SH-SY5Y (cell line): ENCODE measurements around the gene INAVA.

ENCODE experiments used
- GATA2 ChIP-seq: IDR thresholded peaks from 2 replicates; pipeline ENCODE4 v1.6.1; 2011; ENCODE audit warnings: mild to moderate bottlenecking, low read depth, low read length
- GATA3 ChIP-seq: IDR thresholded peaks from 2 replicates; pipeline ENCODE4 v1.6.1; 2011; ENCODE audit warnings: low read depth, mild to moderate bottlenecking, low read length, moderate library complexity

GRCh38 chr1:200846398-200846797 lies 48.3 kb upstream of the INAVA start:
- TF ChIP-seq GATA2 (no peak), GATA3 (no peak)
